HG03521 (cell line): ENCODE data around the gene C3orf22.

Experiments used
- ATAC-seq: cut with Tn5 transposase; IDR thresholded peaks from one replicate; pipeline ENCODE4 v1.9.1; 2021; ENCODE audit warnings: mild to moderate bottlenecking, moderate library complexity; ENCODE audit not compliant: unreplicated experiment

The C3orf22 gene

DNA sequence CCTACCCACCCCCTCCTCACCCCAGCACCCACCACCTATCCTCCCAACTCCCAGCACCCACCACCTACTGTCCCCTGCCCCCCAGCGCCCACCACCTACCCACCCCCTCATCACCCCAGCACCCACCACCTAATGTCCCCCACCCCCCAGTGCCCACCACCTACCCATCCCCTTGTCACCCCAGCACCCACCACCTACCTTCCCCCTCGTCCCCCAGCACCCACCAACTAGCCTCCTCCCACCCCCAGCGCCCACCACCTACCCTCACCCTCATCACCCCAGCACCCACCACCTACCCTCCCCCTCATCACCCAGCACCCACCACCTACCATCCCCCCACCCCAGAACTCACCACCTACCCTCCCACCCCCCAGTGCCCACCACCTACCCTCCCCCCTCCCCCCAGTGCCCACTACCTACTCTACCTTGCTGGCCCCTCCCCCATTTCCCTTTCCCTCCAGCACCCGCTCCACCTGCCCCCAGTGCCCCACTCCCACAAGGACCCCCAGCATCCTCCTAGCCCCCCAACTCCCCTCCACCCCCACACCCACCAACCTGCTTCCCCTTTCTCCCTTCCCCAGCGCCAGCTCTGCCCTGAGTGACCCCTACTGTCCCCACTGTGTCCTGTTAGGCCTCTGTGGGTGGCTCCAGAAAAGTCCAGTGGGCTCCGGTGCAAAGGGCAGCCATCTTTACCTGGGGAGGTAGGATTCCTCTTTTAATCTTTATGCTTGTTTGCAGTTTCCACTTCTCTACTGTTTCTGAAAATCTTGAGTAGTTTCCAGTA is 42.4 kb downstream of the C3orf22 start:
- no peak for ATAC-seq

DNA sequence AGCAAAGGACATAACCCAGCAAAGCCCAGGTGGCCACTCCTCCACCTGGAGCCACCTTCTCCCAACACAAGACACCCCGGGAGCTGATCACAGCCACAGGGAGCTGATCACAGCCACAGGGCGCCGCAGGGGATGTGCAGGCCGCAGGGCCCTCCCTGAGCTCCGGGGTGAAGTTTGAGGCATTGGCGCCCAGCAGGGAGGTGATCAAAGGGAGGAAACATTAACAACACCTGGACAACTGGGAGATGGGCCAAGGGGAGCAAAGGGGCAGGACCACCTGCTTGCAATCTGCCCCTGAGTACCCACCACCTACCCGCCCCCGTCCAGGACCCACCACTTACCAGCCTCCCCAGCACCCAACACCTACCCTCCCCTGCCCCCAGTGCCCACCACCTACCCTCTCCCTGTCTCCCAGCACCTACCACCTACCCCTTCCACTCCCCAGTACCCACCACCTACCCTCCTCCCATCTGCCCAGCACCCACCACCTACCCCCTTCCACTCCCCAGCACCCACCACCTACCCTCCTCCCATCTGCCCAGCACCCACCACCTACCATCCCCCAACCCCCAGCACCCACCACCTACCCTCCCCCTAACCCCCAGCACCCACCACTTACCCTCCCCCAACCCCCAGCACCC is 43.5 kb downstream of the C3orf22 start:
- no peak for ATAC-seq

- no peak for ATAC-seq
Measured at GRCh38 chr3:126514161-126514560, 44.6 kb downstream of the C3orf22 start.

DNA sequence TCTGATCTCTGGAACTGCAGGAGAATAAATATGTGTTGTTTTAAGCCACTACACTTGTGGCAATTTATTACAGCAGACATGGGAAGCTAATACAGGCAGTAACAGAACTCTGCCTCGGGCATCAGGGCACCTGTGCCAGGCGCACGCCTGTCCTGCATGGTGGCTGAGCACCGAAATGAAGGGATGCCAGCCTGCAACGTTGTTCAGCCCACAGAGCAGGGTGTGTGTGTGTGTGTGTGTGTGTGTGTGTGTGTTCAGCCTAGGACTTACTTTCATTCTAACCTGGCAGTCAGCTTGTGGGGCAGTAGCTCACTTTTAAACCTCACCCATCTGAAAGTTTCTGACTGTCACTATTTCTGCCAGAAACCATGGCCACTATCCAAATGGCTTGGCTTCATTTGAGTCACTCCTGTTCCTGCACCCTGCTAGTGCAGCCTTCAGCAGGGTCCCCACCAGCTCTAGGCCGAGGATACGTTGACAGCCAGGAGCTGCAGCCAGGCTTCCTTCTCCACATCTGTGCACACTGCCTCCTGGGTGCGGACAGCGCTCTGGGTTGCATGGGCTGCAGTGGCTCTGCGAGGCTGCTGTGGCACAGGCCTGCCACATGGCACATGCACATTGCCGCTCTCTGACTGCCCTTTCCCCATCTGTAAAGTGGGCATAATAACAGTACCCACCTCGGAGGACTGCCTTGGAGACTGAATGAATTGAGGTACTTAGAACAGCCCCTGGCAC is 45.6 kb downstream of the C3orf22 start:
- ATAC-seq, result no peak

DNA sequence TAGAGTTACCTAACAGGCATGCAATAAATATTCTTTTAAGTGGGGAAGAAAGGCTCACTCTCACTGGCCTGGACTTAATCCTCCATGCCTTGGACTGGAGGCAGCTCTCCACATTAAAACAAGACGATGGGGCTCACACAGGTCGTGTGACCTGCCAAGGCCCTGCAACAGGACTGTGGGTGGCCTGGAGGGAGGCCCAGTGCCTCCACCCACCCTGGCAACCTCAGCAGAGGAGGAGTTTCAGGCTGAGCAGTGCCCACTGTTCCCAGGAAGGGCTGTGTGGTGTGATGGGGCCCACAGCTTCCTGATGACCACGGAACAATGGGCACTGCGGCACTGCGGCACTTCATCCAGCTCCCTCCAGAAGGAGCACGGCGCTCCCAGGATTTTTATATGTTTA is 46.7 kb downstream of the C3orf22 start:
- ATAC-seq, result no peak

DNA sequence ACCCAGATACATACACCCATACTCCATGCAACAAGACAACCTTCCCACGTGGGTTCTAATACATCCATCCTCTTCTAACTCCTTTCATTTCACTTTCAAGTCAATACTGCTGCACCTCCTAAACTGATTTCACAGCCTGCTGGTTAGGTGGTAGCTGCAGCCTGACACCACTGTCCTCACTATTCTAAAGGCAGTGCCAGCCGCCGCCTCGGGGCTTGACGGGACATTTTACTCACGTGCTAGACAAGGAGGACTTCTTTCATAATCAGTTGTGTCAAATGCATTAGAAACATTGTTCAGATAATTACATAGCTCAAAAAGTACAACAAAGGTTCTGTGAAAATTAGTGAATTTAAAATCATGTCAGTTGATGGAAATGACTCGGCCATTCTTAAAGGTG is 47.4 kb downstream of the C3orf22 start:
- ATAC-seq, result no peak

GRCh38 chr3:126510308-126510910 is 48.3 kb downstream of the C3orf22 start:
- no peak for ATAC-seq

DNA sequence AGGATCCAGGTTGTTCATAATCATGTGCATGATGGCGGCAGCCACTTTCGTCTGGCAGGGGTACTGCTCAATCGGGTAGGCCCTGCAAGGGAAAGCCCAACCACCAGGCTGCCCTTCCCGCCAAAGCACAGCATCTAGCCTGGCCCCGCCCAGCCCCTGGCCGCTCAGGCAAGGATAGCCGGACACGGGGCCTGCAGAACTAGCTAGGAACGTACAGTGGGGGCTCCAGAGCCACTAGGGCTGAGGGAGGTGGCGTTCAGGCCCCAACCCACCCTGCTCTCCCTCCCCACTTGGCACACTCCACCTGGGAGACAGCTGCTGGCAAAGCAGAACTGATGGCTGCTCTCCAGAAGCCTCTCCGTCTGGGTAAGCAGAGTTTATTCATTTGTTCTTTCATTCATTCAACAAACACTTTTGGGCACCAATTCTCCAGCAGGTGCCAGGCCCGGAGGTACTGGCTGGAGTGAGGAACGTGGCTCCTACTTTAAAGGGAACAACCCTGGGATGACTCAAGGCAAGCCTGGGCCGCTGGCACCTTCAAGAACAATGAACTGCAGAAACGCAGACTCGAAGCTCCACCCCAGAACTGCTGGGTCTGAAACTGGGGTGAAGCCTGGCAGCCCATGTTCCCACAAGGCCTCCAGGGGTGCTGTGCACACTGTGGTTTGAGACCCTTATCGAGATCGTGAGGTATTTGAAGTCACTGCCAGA is 49.0 kb downstream of the C3orf22 start:
- ATAC-seq, result no peak

- no peak for ATAC-seq
Measured at GRCh38 chr3:126508564-126508964, 50.2 kb downstream of the C3orf22 start.

DNA sequence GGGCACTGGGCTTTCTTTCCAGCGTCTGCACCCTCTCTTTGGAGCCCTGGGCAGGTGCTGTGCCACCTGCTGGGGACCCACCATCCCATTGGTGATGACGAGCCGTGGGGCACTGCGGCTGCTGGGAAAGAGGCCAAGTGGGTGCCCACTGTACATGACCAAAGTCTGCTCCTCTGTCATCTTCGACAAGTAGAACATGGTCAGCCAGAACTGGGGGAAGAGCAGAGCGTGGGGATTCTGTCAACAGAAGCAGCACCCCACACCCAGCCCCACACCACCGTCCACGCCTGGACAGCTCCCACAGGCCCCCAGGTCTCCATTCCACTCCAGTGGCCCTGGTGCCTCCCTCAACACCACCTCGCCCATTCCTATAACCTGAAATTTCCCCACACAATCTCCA is 50.8 kb downstream of the C3orf22 start:
- ATAC-seq, result no peak

DNA sequence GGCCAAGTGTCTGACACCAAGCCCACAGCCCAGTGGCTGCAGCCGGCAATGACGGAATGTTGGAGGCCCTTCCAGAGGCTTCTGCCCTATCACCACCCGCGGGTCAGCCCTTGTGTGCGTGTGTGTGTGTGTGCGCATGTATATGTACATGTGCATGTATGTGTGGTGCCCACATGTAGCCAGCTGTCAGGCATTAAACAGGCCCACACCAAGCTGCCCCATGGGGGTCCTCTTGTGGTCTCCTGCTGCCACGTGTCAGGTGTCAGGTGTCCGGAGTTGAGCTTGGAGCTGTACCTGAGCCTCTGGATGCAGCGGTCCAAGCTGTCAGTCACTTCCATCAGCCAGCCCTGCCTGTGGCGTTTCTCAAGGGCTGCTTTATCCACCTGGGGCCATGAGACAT is 55.0 kb downstream of the C3orf22 start:
- no peak for ATAC-seq

DNA sequence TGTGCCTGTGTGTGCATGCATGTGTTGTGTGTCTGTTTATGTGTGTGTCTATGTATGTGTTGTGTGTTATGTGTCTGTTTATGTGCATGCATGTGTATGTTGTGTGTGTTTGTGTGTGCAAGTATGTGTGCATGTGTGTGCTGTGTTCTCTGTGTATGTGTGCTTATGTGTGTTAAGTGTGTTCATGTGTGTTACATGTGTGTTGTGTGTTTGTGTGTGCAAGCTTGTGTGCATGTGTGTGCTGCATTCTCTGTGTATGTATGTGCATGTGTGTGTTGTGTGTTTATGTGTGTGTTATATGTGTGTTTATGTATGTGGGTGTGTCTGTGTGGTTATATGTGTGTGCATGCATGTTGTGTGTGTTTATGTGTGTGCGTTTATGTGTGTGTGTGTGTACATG is 56.1 kb downstream of the C3orf22 start:
- no peak for ATAC-seq

DNA sequence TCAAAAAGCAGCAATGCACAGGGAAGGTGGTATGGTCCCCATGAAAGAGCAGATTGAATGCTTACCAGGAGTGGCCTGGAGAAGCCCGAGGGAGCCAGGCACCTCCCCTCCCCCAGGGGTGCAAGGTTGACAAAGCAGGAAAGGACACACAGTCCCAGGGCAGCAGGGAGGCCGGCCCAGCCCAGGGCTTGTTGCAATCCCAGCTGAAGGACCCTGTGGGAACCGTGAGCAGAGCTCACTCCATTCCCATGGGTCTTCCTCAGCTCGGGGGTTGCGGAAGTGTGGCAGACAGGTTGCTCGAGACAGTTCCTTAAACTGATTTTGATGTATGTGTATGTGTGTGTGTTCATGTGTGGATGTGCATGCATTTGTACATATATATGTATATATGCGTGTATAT is 57.0 kb downstream of the C3orf22 start:
- no peak for ATAC-seq

DNA sequence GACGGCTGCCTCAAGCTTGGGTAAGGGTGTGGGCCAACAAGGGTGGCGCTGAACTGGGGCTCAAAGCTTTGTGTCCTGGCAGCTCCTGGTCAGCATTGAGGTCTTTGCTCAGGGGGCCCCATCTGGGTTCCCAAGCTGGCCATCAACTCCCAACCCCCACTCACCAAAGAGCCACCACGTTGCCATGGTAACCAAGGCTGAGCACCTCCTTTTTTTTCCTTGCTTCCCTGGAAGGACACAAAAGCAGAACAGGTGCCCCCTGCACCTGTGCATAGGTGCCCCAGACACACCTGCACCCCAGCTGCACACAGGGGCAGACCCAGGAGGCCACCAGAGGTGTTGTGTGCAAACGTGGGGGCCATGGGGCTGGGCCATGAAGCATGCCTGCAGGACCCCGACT is 57.7 kb downstream of the C3orf22 start:
- ATAC-seq, result no peak

GRCh38 chr3:126500016-126500415 is 58.7 kb downstream of the C3orf22 start:
- no peak for ATAC-seq
